Subcutaneous abdominal adipose tissue (tissue), 5 donors: ENCODE data around the gene SLC1A7.

Experiments
- H3K27ac ChIP-seq: one replicate; pipeline ENCODE4 v1.7.0; 2013; ENCODE audit warnings: low read depth, mild to moderate bottlenecking, inconsistent platforms, low read length, moderate library complexity
- H3K27me3 ChIP-seq, 5 donors: one replicate each; pipeline ENCODE4 v1.7.0; 2013; ENCODE audit warnings: low read length in 5 of 5, inconsistent platforms in 1 of 5; ENCODE audit not compliant: control insufficient read depth in 5 of 5, insufficient read depth in 4 of 5
- H3K36me3 ChIP-seq, 5 donors: one replicate each; pipeline ENCODE4 v1.7.0; 2013; ENCODE audit warnings: low read length in 5 of 5; ENCODE audit not compliant: control insufficient read depth in 5 of 5, insufficient read depth in 5 of 5
- H3K4me1 ChIP-seq, 5 donors: one replicate each; pipeline ENCODE4 v1.7.0; 2013; ENCODE audit warnings: low read length in 5 of 5, mild to moderate bottlenecking in 3 of 5, moderate library complexity in 1 of 5; ENCODE audit not compliant: control insufficient read depth in 5 of 5, insufficient read depth in 5 of 5
- H3K4me3 ChIP-seq, 5 donors: one replicate each; pipeline ENCODE4 v1.7.0; 2013; ENCODE audit warnings: low read length in 5 of 5, low read depth in 1 of 5
- H3K9ac ChIP-seq, 5 donors: one replicate each; pipeline ENCODE4 v1.7.0; 2013; ENCODE audit warnings: low read length in 5 of 5, mild to moderate bottlenecking in 4 of 5, moderate library complexity in 3 of 5
- H3K9me3 ChIP-seq, 5 donors: one replicate each; pipeline ENCODE4 v1.7.0; 2013; ENCODE audit warnings: low read length in 5 of 5; ENCODE audit not compliant: control insufficient read depth in 5 of 5
- donor health status: healthy.
- donor health status: healthy.
- donor health status: healthy.
- donor health status: healthy.
- donor health status: healthy.

SLC1A7 gene

GRCh38 chr1:53073287-53073686 is 69.2 kb downstream of the SLC1A7 start:
- Histone ChIP-seq H3K9ac (no peak overlapping the region), H3K27ac (no peak overlapping the region)

GRCh38 chr1:53071915-53072314 is 70.5 kb downstream of the SLC1A7 start:
- Histone ChIP-seq H3K9ac (no peak overlapping the region), H3K27ac (no peak overlapping the region), H3K4me1 (peaks cover 0 to 7% (median 0%) of the 10 kb centered on the region in 5 donors), H3K27me3 (no peaks in the 10 kb centered on the region), H3K9me3 (no peaks in the 10 kb centered on the region), H3K36me3 (peaks cover 0 to 14% (median 7%) of the 10 kb centered on the region in 5 donors), H3K4me3 (no peak overlapping the region)

More at GRCh38 chr1:53073287-53073686, 69.2 kb downstream of the SLC1A7 start:
- Histone ChIP-seq H3K4me1 (peaks cover 0 to 6% (median 0%) of the 10 kb centered on the region in 5 donors), H3K9me3 (no peaks in the 10 kb centered on the region), H3K4me3 (no peak overlapping the region), H3K27me3 (no peaks in the 10 kb centered on the region), H3K36me3 (peaks cover 0 to 16% (median 9%) of the 10 kb centered on the region in 5 donors)

GRCh38 chr1:53071167-53071865 is 71.1 kb downstream of the SLC1A7 start:
- peaks cover 0 to 9% (median 0%) of the 10 kb centered on the region in 5 donors for H3K4me1 ChIP-seq
- peaks cover 0 to 14% (median 7%) of the 10 kb centered on the region in 5 donors for H3K36me3 ChIP-seq
- H3K4me3 ChIP-seq = no peak overlapping the region
- H3K27me3 ChIP-seq = no peaks in the 10 kb centered on the region
- no peak overlapping the region for H3K9ac ChIP-seq
- no peak overlapping the region for H3K27ac ChIP-seq
- no peaks in the 10 kb centered on the region for H3K9me3 ChIP-seq

- H3K9ac ChIP-seq = no peak overlapping the region
- peaks cover 0 to 14% (median 7%) of the 10 kb centered on the region in 5 donors for H3K36me3 ChIP-seq
- no peak overlapping the region for H3K27ac ChIP-seq
- no peaks in the 10 kb centered on the region for H3K9me3 ChIP-seq
- H3K27me3 ChIP-seq = no peaks in the 10 kb centered on the region
- H3K4me3 ChIP-seq = no peak overlapping the region
- peaks cover 0 to 10% (median 0%) of the 10 kb centered on the region in 5 donors for H3K4me1 ChIP-seq
Observed at GRCh38 chr1:53070621-53071020, 71.8 kb downstream of the SLC1A7 start.

- H3K4me1 ChIP-seq = peaks cover 0 to 10% (median 0%) of the 10 kb centered on the region in 5 donors
- no peak overlapping the region for H3K9ac ChIP-seq
- no peak overlapping the region for H3K27ac ChIP-seq
- H3K4me3 ChIP-seq = no peak overlapping the region
- H3K36me3 ChIP-seq = peaks cover 0 to 14% (median 7%) of the 10 kb centered on the region in 5 donors
- no peaks in the 10 kb centered on the region for H3K27me3 ChIP-seq
- no peaks in the 10 kb centered on the region for H3K9me3 ChIP-seq
Observed at GRCh38 chr1:53069663-53070327, 72.6 kb downstream of the SLC1A7 start.

GRCh38 chr1:53069265-53069662 is 73.2 kb downstream of the SLC1A7 start:
- H3K9me3 ChIP-seq = no peaks in the 10 kb centered on the region
- peaks cover 0 to 10% (median 0%) of the 10 kb centered on the region in 5 donors for H3K4me1 ChIP-seq
- H3K9ac ChIP-seq = no peak overlapping the region
- no peak overlapping the region for H3K4me3 ChIP-seq
- peaks cover 0 to 14% (median 7%) of the 10 kb centered on the region in 5 donors for H3K36me3 ChIP-seq
- H3K27me3 ChIP-seq = no peaks in the 10 kb centered on the region
- H3K27ac ChIP-seq = no peak overlapping the region

GRCh38 chr1:53068314-53069099 is 73.9 kb downstream of the SLC1A7 start:
- Histone ChIP-seq H3K27ac (no peak overlapping the region), H3K9ac (no peak overlapping the region), H3K9me3 (no peaks in the 10 kb centered on the region), H3K4me1 (peaks cover 0 to 10% (median under 1%) of the 10 kb centered on the region in 5 donors), H3K4me3 (no peak overlapping the region), H3K36me3 (peaks cover 0 to 14% (median 7%) of the 10 kb centered on the region in 5 donors), H3K27me3 (peaks cover 0 to 3% (median 0%) of the 10 kb centered on the region in 5 donors)

- Histone ChIP-seq H3K9me3 (no peaks in the 10 kb centered on the region), H3K4me1 (peaks cover 0 to 16% (median 7%) of the 10 kb centered on the region in 5 donors), H3K4me3 (no peak overlapping the region), H3K27me3 (peaks cover 2 to 8% (median 4%) of the 10 kb centered on the region in 5 donors), H3K9ac (no peak overlapping the region), H3K27ac (no peak overlapping the region), H3K36me3 (peaks cover 0 to 12% (median 7%) of the 10 kb centered on the region in 5 donors)
Observed at GRCh38 chr1:53067886-53068285, 74.6 kb downstream of the SLC1A7 start.

GRCh38 chr1:53066891-53067738 is 75.3 kb downstream of the SLC1A7 start:
- H3K27me3 ChIP-seq = peaks cover 4 to 12% (median 7%) of the 10 kb centered on the region in 5 donors
- peaks cover 0 to 23% (median 14%) of the 10 kb centered on the region in 5 donors for H3K4me1 ChIP-seq
- H3K4me3 ChIP-seq = no peak overlapping the region
- peaks cover 0 to 12% (median 7%) of the 10 kb centered on the region in 5 donors for H3K36me3 ChIP-seq
- H3K9me3 ChIP-seq = no peaks in the 10 kb centered on the region
- H3K27ac ChIP-seq = no peak overlapping the region
- no peak overlapping the region for H3K9ac ChIP-seq
